ENCODE results near the gene TENT4B.

Gene TENT4B

GRCh38 chr16:50272687-50273381 lies 119.7 kb downstream of the TENT4B start:
- DNase-seq, result no peak

GRCh38 chr16:50273382-50273690 lies 120.2 kb downstream of the TENT4B start:
- no peak for DNase-seq

GRCh38 chr16:50273888-50274325 lies 120.8 kb downstream of the TENT4B start:
- DNase-seq, result no peak

GRCh38 chr16:50274326-50275097 lies 121.4 kb downstream of the TENT4B start:
- DNase-seq, result no peak

GRCh38 chr16:50275098-50275415 lies 122.0 kb downstream of the TENT4B start:
- no peak for DNase-seq

- DNase-seq, result no peak
Observed at GRCh38 chr16:50275428-50276325, 122.6 kb downstream of the TENT4B start.

- DNase-seq, result no peak
Observed at GRCh38 chr16:50276326-50276640, 123.2 kb downstream of the TENT4B start.

GRCh38 chr16:50276801-50277555 lies 123.9 kb downstream of the TENT4B start:
- no peak for DNase-seq

GRCh38 chr16:50278251-50278650 lies 125.1 kb downstream of the TENT4B start:
- DNase-seq, result no peak

- no peak for DNase-seq
Observed at GRCh38 chr16:50279504-50279865, 126.4 kb downstream of the TENT4B start.

- DNase-seq, result no peak
Observed at GRCh38 chr16:50280932-50281331, 127.8 kb downstream of the TENT4B start.
